Activated CD8-positive, alpha-beta T cell treated with anti-CD3 and anti-CD28 coated beads, Interleukin-2, amount 10 ng/mL, durations not matched to agents 7 days and 5 days (primary cell): ENCODE results near the gene HMMR. TPM values are rescaled to one million over a fixed set of nuclear protein-coding genes. Genes with fewer than 3 reads are reported as not detected.
A peak's percentile ranks its signal among the peaks of the same experiment; 100 is the strongest.
"Not testable (repeated sequence)": the region's sequence is repeated elsewhere in the genome, so short reads cannot be mapped to it uniquely, and the experiment has no call there.

ENCODE experiments used
- ATAC-seq: fragments of 150-1000 bp; cut with Tn5 transposase; one replicate; pipeline ENCODE4 v1.10.0; 2021; ENCODE audit warnings: moderate library complexity
- CTCF ChIA-PET: fragments of 350-600 bp; sonication (Branson Sonifier 250); formaldehyde crosslinking; loops from one replicate; lab custom pipeline; 2021; ENCODE audit warnings: antibody characterized with exemption; lab: Charles Lee
- POLR2A ChIA-PET: fragments of 350-600 bp; sonication (Branson Sonifier 250); formaldehyde crosslinking; loops from one replicate; lab custom pipeline; 2021; ENCODE audit warnings: antibody characterized with exemption; lab: Charles Lee
- DNase-seq: peaks from one replicate; pipeline ENCODE4 v3.0.0-alpha.2; 2020
- H3K27ac Mint-ChIP-seq: one replicate; pipeline ENCODE4 v1.8.0; 2021; ENCODE audit warnings: mild to moderate bottlenecking, mixed read lengths
- H3K27me3 Mint-ChIP-seq: one replicate; pipeline ENCODE4 v1.8.0; 2021; ENCODE audit warnings: low read depth, mixed read lengths
- H3K36me3 Mint-ChIP-seq: one replicate; pipeline ENCODE4 v1.8.0; 2021; ENCODE audit warnings: low read depth, mixed read lengths
- H3K4me1 Mint-ChIP-seq: one replicate; pipeline ENCODE4 v1.8.0; 2021; ENCODE audit warnings: low read depth, mixed read lengths
- H3K4me3 Mint-ChIP-seq: one replicate; pipeline ENCODE4 v1.8.0; 2021; ENCODE audit warnings: mild to moderate bottlenecking, mixed read lengths
- H3K9me3 Mint-ChIP-seq: one replicate; pipeline ENCODE4 v1.8.0; 2022; ENCODE audit warnings: mixed read lengths; ENCODE audit not compliant: insufficient read depth
- total RNA-seq, 2 experiments: library from RNA; stranded (reverse); gene quantifications; one replicate each; pipeline ENCODE4 v1.2.3, GENCODE V29; 2021

The HMMR gene
- total RNA-seq, 2 experiments from 2014 or later, result 85.8 to 87.7 TPM

GRCh38 chr5:163439092-163439425, 21.4 kb upstream of the HMMR start:
- no peaks in the 10 kb centered on the region for H3K27me3 Mint-ChIP-seq
- H3K4me3 Mint-ChIP-seq, result peak overlapping the region; percentile 89
- H3K27ac Mint-ChIP-seq, result peak overlapping the region; percentile 9
- POLR2A ChIA-PET, result interaction anchor here (1.1 to 8.7 kb wide), 2 partner anchors 20 to 68 kb away, joined by 5 to 153 read pairs; partner anchors contain the start of genes HMMR and NUDCD2
- H3K36me3 Mint-ChIP-seq, result peaks cover 40% of the 10 kb centered on the region
- DNase-seq, result no peak
- no peak for ATAC-seq
- H3K9me3 Mint-ChIP-seq, result no peaks in the 10 kb centered on the region
- peaks cover 47% of the 10 kb centered on the region for H3K4me1 Mint-ChIP-seq
- CTCF ChIA-PET, result interaction anchor here (1.1 to 3.4 kb wide), 4 partner anchors 15 to 30 kb away, joined by 3 to 17 read pairs (median 6); partner anchors contain the start of genes HMMR and NUDCD2

GRCh38 chr5:163440954-163441353, 19.5 kb upstream of the HMMR start:
- no peaks in the 10 kb centered on the region for H3K27me3 Mint-ChIP-seq
- ChIA-PET CTCF (interaction anchor here (0.6 to 1.4 kb wide), 4 partner anchors 10 to 32 kb away, joined by 3 to 6 read pairs (median 4); partner anchors contain the start of genes HMMR and NUDCD2), POLR2A (interaction anchor here (0.6 to 8.7 kb wide), 2 partner anchors 18 to 24 kb away, joined by 3 to 153 read pairs; partner anchors contain the start of genes HMMR and NUDCD2)
- no peaks in the 10 kb centered on the region for H3K9me3 Mint-ChIP-seq
- ATAC-seq (no peak), DNase-seq (no peak)
- peaks cover 44% of the 10 kb centered on the region for H3K4me1 Mint-ChIP-seq
- no peak overlapping the region for H3K27ac Mint-ChIP-seq
- peaks cover 48% of the 10 kb centered on the region for H3K36me3 Mint-ChIP-seq
- H3K4me3 Mint-ChIP-seq, result no peak overlapping the region

- ATAC-seq (no peak), DNase-seq (no peak)
- CTCF ChIA-PET, result interaction anchor here (1.0 to 1.2 kb wide), 2 partner anchors 14 to 31 kb away, joined by 3 to 4 read pairs; no protein-coding TSS in a partner anchor
- Mint-ChIP-seq H3K27me3 (no peaks in the 10 kb centered on the region), H3K9me3 (no peaks in the 10 kb centered on the region), H3K27ac (no peak overlapping the region), H3K4me3 (no peak overlapping the region), H3K36me3 (peaks cover 70% of the 10 kb centered on the region), H3K4me1 (peaks cover 21% of the 10 kb centered on the region)
- POLR2A ChIA-PET, result interaction anchor here (8.7 kb wide), 1 partner anchor 15 kb away, joined by 153 read pairs; the partner anchor contains the start of genes HMMR and NUDCD2
These were observed 15.9 kb upstream of the HMMR start for GRCh38 chr5:163444526-163444925.

- ATAC-seq, result no peak
- peaks cover 69% of the 10 kb centered on the region for H3K36me3 Mint-ChIP-seq
These were observed 15.1 kb upstream of the HMMR start for GRCh38 chr5:163445345-163445744.

GRCh38 chr5:163447191-163447590, 13.2 kb upstream of the HMMR start:
- H3K36me3 Mint-ChIP-seq, result peaks cover 73% of the 10 kb centered on the region
- no peaks in the 10 kb centered on the region for H3K27me3 Mint-ChIP-seq
- no peaks in the 10 kb centered on the region for H3K9me3 Mint-ChIP-seq
- no peak overlapping the region for H3K27ac Mint-ChIP-seq
- peaks cover 4% of the 10 kb centered on the region for H3K4me1 Mint-ChIP-seq
- DNase-seq, result no peak
- ChIA-PET CTCF (no interaction called here), POLR2A (interaction anchor here (4.6 kb wide), 1 partner anchor 14 kb away, joined by 21 read pairs; the partner anchor contains the start of genes HMMR and NUDCD2)
- H3K4me3 Mint-ChIP-seq, result no peak overlapping the region
- no peak for ATAC-seq

More at GRCh38 chr5:163445345-163445744, 15.1 kb upstream of the HMMR start:
- ChIA-PET POLR2A (interaction anchor here (0.6 to 8.7 kb wide), 2 partner anchors 14 to 302 kb away, joined by 3 to 153 read pairs; partner anchors contain the start of genes HMMR and NUDCD2), CTCF (interaction anchor here (0.8 to 1.2 kb wide), 3 partner anchors 11 to 30 kb away, joined by 3 to 4 read pairs (median 4); no protein-coding TSS in a partner anchor)
- Mint-ChIP-seq H3K27me3 (no peaks in the 10 kb centered on the region), H3K9me3 (no peaks in the 10 kb centered on the region), H3K4me3 (no peak overlapping the region), H3K27ac (no peak overlapping the region), H3K4me1 (peaks cover 15% of the 10 kb centered on the region)
- no peak for DNase-seq

DNA sequence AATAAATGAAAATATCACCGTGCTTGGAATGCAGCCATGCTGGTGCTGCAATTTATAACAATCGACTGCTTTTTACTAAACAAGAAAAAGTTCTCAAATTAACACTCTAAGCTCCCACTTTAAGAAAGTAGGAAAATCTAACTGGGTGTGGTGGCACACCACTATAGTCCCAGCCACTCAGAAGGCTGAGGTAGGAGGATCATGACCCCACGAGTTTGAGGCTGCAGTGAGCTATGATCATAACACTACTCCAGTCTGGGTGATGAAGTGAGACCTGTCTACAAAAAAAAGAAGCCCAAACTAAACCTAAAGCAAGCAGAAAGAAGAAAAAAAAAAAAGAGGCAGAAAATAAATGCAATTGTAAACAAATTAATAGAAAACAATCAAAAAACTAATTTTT, 12.6 kb upstream of the HMMR start:
- peaks cover 4% of the 10 kb centered on the region for H3K4me1 Mint-ChIP-seq
- H3K36me3 Mint-ChIP-seq, result peaks cover 71% of the 10 kb centered on the region
- CTCF ChIA-PET, result no interaction called here
- no peak overlapping the region for H3K4me3 Mint-ChIP-seq
- no peaks in the 10 kb centered on the region for H3K9me3 Mint-ChIP-seq
- DNase-seq (no peak), ATAC-seq (no peak)
- H3K27me3 Mint-ChIP-seq, result no peaks in the 10 kb centered on the region
- POLR2A ChIA-PET, result interaction anchor here (4.6 kb wide), 1 partner anchor 13 kb away, joined by 21 read pairs; the partner anchor contains the start of genes HMMR and NUDCD2
- no peak overlapping the region for H3K27ac Mint-ChIP-seq

- CTCF ChIA-PET, result interaction anchor here (1.0 to 1.3 kb wide), 2 partner anchors 10 to 11 kb away, joined by 3 read pairs; no protein-coding TSS in a partner anchor
- Mint-ChIP-seq H3K9me3 (no peaks in the 10 kb centered on the region), H3K27me3 (no peaks in the 10 kb centered on the region), H3K4me3 (no peak overlapping the region), H3K27ac (no peak overlapping the region), H3K36me3 (peaks cover 74% of the 10 kb centered on the region), H3K4me1 (peaks cover 4% of the 10 kb centered on the region)
- POLR2A ChIA-PET, result interaction anchor here (4.6 kb wide), 1 partner anchor 12 kb away, joined by 21 read pairs; the partner anchor contains the start of genes HMMR and NUDCD2
- ATAC-seq (no peak), DNase-seq (no peak)
These were observed 11.9 kb upstream of the HMMR start for GRCh38 chr5:163448491-163448890.

DNA sequence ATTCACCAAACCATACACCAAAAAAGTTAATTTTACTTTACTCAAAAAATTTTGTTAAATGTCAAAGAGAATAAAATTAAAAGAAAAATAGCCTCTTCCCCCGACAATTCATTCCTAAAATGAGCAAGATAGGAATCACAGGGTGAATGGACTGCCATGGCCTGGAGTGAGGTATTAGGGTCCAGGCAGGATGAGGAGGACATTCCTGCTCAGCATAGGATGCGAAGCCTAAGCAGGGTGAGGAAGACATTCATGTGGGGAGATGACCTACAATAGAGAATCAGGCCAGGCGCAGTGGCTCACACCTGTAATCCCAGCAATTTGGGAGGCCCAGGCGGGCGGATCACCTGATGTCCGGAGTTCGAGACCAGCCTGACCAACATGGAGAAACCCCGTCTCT, 8.9 kb upstream of the HMMR start:
- Mint-ChIP-seq H3K27ac (no peak overlapping the region), H3K9me3 (no peaks in the 10 kb centered on the region), H3K36me3 (peaks cover 79% of the 10 kb centered on the region), H3K4me3 (no peak overlapping the region), H3K27me3 (no peaks in the 10 kb centered on the region), H3K4me1 (peaks cover 18% of the 10 kb centered on the region)
- DNase-seq (no peak), ATAC-seq (no peak)
- CTCF ChIA-PET, result interaction anchor here (1.4 kb wide), 1 partner anchor 10 kb away, joined by 3 read pairs; no protein-coding TSS in a partner anchor
- POLR2A ChIA-PET, result interaction anchor here (4.6 kb wide), 1 partner anchor 9 kb away, joined by 21 read pairs; the partner anchor contains the start of genes HMMR and NUDCD2

- POLR2A ChIA-PET, result interaction anchor here (1.7 kb wide), 1 partner anchor 51 kb away, joined by 7 read pairs; the partner anchor contains the start of gene MAT2B
- Mint-ChIP-seq H3K27me3 (no peaks in the 10 kb centered on the region), H3K27ac (no peak overlapping the region), H3K36me3 (peaks cover 68% of the 10 kb centered on the region), H3K9me3 (no peaks in the 10 kb centered on the region), H3K4me1 (peaks cover 24% of the 10 kb centered on the region), H3K4me3 (no peak overlapping the region)
- ATAC-seq (no peak), DNase-seq (no peak)
- CTCF ChIA-PET, result interaction anchor here (1.0 kb wide), 1 partner anchor 14 kb away, joined by 3 read pairs; no protein-coding TSS in a partner anchor
These were observed 6.7 kb upstream of the HMMR start for GRCh38 chr5:163453705-163454104.

- DNase-seq, H3K27me3 Mint-ChIP-seq, H3K4me3 Mint-ChIP-seq, H3K9me3 Mint-ChIP-seq, ATAC-seq, CTCF ChIA-PET: not testable (repeated sequence)
- H3K4me1 Mint-ChIP-seq, result peaks cover 24% of the 10 kb centered on the region
- peaks cover 62% of the 10 kb centered on the region for H3K36me3 Mint-ChIP-seq
- POLR2A ChIA-PET, result interaction anchor here (0.7 to 7.9 kb wide), 3 partner anchors 14 to 50 kb away, joined by 3 to 153 read pairs (median 7); partner anchors contain the start of genes CCNG1 and MAT2B
- H3K27ac Mint-ChIP-seq, result peak overlapping the region; percentile 53
These were observed 5.0 kb upstream of the HMMR start for GRCh38 chr5:163455406-163455805.

GRCh38 chr5:163456029-163456589, 4.3 kb upstream of the HMMR start:
- no peak overlapping the region for H3K4me3 Mint-ChIP-seq
- CTCF ChIA-PET, result interaction anchor here (1.2 kb wide), 1 partner anchor 11 kb away, joined by 4 read pairs; no protein-coding TSS in a partner anchor
- H3K27ac Mint-ChIP-seq, result no peak overlapping the region
- peaks cover 59% of the 10 kb centered on the region for H3K36me3 Mint-ChIP-seq
- no peak for ATAC-seq
- POLR2A ChIA-PET, result interaction anchor here (7.9 kb wide), 1 partner anchor 15 kb away, joined by 153 read pairs; the partner anchor contains the start of gene CCNG1
- H3K4me1 Mint-ChIP-seq, result peaks cover 24% of the 10 kb centered on the region
- no peaks in the 10 kb centered on the region for H3K9me3 Mint-ChIP-seq
- H3K27me3 Mint-ChIP-seq, result no peaks in the 10 kb centered on the region
- DNase-seq, result no peak
